Dermis blood vessel endothelial cell (primary cell): Measurements from ENCODE around the gene SFXN4. TPM values are rescaled to one million over a fixed set of nuclear protein-coding genes. Genes with fewer than 3 reads are reported as not detected.
"Not testable (repeated sequence)": the region's sequence is repeated elsewhere in the genome, so short reads cannot be mapped to it uniquely, and the experiment has no call there.

Experiments used
- DNase-seq: peaks from one replicate; pipeline ENCODE4 v3.0.0; 2010
- total RNA-seq: library from RNA; depleted of rRNA; stranded (reverse); fragments of >200 nt; gene quantifications from 2 replicates; pipeline ENCODE4 v1.2.3, GENCODE V29; 2014

SFXN4 gene
- total RNA-seq, 1 donor from 2014 or later = 14.6 TPM

DNA sequence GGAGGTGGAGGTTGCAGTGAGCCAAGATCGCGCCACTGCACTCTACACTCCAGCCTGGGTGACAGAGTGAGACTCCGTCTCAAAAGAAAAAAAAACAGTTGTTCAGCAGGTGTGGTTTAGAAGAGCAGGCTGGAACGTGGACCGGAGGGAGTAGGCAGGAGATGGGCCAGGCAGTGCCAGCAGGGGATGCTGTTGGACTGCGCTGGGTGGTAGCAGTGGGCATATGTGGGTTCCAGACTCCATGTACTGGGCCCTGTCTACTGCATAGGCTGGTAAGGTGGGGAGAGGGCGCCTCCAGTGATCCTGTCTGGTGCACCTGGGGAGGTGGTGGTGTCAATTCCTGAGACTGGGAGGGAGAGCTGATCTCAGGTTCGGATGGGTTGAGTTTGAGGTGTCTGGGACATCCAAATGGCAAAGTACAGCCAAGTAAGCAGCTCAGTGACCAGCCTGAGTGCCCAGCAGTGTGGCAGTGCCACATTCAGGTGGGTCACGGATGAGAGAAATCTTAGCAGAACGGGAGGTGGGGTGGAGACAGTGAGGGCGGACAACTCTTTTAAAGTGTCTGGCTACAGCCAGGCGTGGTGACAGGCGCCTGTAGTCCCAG lies 25.9 kb downstream of the SFXN4 start:
- DNase-seq = peak; percentile 60

DNA sequence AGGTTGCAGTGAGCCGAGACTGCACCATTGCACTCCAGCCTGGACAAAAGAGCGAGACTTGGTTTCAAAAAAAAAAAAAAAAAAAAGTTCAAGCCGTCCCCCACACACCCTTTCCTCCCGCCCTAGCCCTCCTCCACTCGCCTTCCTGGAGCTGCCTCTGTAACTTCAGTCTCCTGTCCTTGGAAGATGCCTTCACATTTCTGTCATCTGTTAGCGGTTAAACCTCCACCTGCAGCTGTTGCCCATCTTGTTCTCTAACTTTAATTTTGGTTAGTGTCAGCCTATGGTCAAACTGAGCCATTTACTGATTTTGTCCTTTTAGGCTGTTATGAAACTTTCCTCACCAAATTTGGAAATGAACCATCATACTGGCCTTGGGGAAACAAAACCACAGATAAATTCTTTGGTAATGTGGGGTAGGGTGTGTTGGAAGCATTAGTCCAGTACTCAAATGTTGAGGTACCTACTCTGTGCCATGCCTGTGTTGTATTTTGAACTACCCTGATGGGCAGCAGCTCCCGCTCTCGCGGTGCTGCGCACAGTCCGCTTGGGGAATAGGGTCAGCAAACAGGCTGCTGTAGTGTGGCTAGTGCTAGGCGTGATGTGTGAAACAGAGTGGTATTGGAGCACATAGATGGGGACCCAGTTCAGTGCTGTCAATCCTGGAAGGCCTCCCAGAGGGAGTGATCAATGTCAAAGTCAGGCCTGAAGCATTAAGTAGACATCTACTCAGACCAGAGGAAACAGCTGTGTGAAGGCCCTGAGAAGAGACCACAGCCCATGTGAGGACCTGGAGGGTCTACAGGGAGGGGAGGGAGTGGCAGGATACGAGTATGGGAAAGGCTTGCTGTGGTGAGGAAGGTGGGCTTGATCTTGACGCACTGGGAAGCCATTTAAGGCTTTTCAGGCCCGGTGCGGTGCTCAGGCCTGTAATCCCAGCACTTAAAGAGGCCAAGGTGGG lies 26.9 kb downstream of the SFXN4 start:
- DNase-seq = no peak

DNA sequence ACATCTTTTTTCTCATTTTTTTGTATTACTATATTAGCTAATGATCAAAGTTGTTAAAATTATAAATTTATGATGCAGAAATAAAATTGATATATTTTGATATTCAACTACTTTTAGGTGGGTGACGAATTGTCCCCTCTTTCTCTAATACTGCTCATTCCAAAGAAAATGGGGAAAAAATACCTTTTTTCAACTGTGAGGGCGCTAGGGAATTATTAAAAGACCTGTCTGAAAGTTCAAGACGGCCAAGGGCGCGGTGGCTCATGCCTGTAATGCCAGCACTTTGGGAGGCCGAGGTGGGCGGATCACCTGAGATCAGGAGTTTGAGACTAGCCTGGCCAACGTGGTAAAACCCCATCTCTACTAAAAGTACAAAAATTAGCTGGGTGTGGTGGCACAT lies 27.6 kb downstream of the SFXN4 start:
- not testable (repeated sequence) for DNase-seq

DNA sequence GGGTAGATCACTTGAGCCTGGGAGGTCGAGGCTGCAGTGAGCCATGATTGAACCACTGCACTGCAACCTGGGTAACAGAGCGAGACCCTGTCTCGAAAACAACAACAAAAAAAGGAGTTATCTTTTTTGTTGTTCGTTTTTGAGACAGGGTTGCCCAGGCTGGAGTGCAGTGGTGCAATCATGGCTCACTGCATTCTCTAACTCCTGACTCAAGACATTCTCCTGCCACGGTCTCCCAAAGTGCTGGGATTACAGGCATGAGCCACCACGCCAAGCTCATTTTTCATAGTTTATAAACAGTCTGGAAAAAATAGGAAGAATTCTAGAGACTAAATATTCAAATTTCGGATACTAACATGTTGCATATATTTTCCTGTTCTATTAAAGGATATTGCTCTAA lies 29.4 kb downstream of the SFXN4 start:
- no peak for DNase-seq

DNA sequence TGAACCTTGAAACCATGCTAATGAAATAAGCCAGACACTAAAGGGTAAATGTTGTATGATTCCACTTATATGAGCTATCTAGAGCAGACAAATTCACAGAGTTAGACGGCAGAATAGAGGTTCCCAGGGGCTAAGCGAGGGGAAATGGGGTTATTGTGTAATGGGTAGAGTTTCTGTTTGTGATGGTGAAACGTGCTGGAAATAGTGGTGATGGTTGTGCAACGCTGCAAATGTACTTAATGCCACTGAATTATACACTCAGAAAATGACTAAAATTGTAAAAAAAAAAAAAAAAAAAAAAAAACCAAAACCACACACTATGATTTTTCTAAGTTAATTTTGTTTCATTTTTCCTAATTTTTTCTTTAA lies 30.0 kb downstream of the SFXN4 start:
- no peak for DNase-seq

DNA sequence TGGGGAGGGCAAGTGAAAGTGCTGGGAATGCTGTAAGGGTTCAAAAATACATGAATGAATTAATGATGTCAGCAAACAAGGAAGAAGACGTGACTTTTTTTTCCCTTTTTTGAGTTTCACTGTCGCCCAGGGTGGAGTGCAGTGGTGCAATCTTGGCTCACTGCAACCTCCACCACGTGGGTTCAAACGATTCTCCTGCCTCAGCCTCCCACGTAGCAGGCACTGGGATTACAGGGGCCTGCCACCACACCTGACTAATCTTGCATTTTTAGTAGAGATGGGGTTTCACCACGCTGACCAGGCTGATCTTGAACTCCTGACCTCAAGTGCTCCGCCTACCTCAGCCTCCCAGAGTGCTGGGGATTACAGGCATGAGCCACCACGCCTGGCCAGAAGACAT lies 31.6 kb downstream of the SFXN4 start:
- DNase-seq = no peak

DNA sequence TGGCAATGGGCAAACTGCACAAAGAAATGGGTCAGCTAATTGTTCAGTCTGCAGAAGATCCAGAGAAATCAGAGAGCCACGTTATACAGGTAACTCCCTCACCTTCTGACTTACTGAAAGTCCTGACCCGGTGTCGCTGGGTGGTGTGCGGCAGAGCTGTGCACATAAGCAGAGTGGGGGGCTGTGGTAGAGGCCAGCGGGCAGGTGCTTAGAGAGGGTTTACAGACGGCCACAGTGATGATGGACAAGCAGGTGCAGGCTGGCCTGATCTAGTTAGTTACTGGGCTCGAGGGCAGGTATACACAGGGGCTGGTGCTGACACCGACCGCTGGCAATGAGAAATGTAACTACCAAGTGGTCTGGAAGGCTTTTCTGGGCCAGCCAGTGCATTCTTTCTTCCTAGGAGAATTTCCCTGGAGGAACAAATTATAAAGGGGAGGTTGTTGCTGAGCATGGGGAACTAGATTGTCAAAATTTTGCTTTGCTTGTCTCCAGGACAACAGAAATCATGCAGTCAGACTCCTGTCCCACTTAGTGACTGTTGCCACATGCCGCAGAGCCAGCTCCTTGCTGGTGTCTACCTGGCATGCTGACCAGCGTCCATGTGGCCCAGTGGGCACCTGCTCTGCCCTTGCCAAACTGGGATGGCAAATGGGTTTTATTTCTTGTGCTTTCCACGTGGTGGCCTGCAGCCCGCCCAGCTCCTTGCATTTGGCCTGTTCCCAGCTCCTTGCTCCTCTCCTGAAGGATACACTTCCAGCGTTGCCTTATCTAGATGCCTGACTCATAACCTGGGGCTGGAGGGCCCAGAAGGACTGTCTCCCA lies 32.8 kb downstream of the SFXN4 start:
- DNase-seq = no peak

DNA sequence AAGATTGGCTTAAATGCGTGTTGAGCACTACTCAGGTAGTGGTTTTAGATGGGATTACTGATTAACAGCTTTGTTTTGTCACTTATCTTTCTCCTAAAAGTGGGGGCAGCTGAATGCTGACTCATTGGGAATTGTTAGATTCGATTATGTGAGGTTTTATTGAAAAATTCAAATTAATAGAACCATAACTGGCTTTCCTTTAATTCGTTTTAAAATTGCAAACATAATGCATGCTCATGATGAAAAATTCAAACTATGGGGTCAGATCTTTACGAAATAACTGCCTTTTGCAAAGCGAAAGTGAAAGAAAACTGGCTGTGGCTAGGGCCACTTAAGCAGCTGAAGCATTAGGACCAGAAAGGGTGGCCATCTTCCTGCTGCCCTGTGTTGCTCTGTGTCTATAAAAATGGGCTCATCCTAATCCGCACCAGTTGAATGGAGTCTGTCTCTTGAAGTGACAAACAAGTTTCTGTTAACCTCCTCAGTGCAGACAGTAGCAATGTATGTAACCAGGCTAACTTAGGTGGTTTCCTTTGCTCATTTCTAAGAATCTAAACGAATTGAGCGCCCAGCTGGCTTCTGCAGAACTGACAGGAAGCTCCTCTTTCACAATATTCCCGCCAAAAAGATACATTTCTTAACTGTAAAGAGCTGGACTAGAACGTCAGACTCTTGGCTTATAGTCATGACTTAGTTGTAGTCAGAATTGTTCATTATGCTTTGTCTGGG lies 33.8 kb downstream of the SFXN4 start:
- peak; percentile 32 for DNase-seq

DNA sequence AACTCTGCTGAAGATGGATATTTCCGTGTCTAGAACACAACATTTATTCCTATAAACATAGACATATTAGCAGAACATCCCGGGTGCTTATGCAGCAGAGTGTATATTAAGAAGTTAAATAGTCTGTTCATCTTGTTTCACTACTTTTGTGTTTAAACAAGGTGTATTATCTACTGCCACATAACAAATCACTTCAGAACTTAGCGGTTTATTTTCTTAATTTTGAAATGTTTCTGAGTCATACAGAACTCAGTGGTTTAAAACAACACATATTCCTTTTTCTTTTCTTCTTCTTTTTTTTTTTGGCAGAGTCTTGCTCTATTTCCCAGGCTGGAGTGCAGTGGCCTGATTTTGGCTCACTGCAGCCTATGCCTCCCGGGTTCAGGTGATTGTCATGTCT lies 35.8 kb downstream of the SFXN4 start:
- no peak for DNase-seq

DNA sequence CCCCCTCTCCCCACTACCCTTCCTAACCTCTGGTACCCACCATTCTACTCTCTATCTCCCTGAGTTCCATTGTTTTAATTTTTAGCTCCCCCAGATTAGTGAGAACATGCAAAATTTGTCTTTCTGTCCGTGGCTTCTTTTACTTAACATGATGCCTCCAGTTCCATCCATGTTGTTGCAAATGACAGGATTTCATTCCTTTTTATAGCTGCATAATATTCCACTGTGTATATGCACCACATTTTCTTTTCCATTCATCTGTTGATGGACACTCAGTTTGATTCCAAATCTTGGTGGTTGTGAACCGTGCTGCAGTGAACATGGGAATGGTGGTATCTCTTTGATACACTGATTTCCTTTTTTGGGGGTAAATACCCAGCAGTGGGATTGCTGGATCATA lies 39.6 kb downstream of the SFXN4 start:
- no peak for DNase-seq

DNA sequence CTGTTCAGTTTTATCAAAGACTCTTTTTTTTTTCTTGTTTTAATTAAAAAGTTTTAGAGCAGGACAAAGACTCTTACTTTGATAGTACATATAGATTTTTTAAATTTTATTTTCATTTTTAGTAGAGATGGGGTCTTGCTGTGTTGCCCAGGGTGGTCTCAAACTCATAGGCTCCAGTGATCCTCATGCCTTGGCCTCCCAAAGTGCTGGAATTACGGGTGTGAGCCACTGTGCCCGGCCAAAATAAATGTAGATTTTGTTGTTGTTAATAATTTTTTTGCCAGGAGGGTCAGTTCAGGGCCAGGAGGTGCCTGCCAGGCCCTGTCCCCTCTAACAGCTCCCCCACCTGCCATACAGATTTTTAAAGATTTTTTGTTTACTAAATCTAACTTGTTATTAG lies 44.6 kb downstream of the SFXN4 start:
- DNase-seq = no peak

DNA sequence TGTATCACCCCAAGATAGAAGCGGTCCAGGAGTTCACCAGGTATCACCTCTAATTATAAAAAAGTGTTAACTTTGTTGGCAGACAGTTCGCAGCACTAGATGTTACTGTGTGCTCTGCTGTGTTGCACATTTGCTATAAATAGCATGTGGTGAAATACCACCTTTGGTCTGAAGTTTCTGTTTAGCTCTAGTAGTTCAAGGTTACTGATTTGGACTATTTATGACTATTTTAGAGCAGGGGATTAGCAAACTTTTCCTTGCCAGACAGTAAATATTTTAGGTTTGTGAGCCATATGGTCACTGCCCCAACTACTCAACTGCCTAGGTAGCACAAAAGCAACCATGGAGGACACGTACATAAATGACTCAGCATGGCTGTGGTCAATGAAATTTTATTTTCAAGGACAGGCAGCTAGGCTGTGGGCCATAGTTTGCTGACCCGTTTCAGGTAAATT lies 45.1 kb downstream of the SFXN4 start:
- no peak for DNase-seq

DNA sequence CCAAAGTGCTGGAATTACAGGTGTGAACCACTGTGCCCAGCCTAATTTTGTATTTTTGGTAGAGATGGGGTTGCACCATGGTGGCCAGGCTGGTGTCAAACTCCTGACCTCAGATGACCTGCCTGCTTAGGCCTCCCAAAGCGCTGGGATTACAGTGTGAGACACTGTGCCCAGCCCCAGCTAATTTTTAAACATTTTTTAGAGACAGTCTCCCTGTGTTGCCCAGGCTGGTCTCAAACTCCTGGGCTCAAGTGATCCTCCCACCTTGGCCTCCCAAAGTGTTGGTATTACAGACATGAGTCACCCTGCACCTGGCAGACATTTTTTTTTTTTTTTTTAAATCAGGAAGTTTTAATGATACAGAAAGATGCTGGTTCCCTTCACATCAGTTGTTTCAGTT lies 46.1 kb downstream of the SFXN4 start:
- DNase-seq = no peak

DNA sequence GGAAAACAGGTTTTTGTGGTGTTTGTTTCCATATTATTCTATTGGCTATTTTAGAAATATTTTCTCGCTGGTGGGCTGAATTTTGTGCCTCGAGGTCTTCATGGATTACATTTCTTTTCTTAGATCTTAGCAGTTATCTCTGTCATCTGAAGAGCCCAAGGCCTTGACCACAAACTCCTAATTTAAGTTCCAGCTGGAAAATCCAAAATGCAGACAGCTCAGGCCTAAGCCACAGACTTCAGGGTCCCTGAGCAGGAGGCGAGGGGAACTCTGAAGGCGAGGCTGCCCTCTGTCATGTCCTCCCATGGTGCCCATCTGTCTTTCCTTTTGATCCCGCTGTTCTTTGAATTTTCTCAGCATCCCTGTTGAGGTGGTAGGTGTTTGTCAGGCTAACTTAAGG lies 47.3 kb downstream of the SFXN4 start:
- no peak for DNase-seq

DNA sequence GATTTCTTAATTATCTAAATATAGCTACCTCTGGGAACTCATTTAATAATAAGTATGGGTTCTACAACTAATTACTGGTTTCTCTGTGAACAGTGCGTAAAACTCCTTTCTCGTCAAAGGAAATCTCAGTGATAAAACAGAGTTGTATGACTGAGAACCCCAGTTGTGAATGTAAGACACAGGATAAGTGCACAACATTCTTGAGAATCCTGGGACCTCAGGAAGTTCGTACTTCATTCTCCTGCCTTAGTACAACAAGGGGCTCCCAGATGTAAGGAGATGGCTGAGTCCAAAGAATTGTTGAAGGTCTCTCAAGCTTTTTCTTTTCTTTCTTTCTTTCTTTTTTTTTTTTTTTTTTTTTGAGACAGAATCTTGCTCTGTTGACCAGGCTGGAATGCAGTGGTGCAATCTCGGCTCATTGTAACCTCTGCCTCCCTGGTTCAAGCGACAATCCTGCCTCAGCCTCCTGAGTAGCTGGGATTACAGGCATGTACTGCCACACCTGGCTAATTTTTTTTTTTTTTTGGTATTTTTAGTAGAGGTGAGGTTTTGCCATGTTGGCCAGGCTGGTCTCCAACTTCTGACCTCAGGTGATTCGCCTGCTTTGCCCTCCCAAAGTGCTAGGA lies 49.1 kb downstream of the SFXN4 start:
- DNase-seq = no peak

DNA sequence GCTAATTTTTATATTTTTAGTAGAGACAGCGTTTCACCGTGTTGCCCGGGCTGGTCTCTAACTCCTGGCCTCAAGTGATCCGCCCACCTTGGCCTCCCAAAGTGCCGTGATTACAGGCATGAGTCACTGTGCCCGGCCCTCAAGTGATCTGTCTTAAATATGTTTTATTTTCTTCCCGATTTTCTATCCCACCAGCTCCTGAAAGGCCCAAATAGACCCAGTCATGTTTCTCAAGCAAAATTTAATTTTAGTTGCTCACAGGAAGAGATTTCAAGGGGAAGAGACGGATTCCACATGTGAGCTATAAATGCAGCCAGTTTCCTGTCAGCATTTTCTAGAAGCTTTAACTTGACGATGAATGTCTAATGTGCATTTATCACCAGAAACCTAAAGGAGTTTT lies 49.6 kb downstream of the SFXN4 start:
- no peak for DNase-seq

DNA sequence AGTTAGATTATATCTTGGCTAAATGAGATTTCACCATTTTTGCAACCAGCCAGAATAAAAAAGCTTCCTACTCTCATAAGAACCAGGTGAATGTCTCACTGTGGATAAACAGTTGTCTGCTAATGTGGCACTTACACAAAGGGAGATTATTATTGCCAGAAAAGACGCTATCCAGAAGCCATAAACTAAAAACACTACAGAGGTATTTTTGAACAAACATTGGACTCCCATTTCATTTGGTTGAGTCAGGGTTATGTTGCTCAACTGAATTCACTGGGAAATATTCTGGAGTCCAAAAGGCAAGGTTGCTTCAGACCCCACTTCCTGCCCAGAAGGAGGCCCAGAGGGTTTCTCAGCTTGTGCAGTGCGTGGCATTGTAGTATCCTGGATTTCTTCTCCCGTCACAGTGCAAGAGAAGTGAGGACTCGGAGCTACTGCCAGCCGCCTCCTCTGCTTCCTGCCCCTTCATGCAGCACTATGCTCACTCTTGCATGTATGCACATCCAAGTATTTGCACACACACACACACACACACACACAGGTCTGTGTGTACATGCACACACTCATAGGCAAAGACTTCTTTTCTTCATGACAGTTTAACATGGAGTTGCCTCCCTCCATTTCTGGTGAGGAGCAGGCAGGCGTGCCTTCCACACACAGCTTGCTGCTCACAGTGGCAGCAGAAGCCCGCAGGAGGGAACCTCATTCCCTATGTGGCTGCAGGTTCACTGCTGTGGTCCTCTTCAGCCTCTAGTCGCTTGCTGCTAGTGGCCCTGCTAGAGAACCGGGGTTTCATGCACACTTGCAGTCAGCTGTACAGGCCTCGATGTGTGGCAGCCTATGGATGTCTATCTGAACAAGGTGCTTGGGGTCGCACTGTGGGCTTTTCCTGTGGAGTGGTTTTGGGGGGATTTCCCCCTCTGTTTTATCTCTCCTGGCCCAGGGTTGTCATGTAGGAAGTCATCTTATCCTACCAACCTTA lies 51.5 kb downstream of the SFXN4 start:
- no peak for DNase-seq

DNA sequence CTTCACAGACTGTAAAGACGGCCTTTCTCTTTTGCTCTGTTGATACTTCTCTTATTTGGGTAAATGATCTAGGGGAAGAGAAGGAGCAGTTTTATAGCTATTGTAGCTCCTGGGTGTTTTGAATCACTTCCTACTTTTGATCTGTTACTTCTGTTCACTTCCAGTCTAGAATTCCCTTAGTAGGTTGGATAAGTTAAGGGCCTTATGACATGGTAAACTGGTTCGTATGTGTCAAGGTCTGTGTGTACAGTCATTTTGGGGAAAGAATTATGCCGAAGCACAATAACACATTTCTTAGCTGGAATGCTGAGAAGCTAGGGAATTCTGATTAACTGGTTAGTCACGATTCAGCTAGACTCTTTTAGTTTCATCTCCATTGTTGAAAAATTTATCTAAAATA lies 53.5 kb downstream of the SFXN4 start:
- DNase-seq = no peak

DNA sequence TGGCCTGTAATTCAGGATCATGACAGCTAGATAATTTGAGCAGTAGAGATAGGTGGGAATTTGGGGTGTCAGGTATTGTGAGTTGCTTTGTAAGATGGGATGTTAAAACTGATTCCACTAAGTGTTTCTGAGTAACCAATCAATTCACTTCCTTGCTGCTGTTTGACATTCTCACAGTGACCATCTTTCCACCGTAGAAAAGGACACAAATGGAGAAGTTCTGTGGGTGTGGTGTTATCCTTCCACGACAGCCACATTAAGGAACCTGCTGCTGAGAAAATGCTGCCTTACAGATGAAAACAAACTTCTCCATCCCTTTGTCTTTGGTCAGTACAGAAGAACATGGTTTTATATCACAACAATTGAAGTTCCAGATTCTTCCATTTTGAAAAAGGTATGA lies 57.7 kb downstream of the SFXN4 start:
- not testable (repeated sequence) for DNase-seq

DNA sequence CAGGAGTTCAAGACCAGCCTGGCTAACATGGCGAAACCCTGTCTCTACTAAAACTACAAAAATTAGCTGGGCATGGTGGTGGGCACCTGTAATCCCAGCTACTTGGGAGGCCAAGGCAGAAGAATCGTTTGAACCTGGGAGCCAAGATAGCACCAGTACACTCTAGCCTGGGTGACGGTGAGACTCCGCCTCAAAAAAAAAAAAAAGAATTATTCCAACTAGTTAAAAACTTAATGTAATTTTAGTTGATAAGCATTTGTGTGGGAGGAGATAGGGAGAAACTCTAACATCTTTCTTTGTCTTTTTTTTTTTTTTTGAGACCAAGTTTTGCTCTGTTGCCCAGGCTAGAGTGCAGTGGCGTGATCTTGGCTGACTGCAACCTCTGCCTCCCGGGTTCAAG lies 58.4 kb downstream of the SFXN4 start:
- DNase-seq = not testable (repeated sequence)

DNA sequence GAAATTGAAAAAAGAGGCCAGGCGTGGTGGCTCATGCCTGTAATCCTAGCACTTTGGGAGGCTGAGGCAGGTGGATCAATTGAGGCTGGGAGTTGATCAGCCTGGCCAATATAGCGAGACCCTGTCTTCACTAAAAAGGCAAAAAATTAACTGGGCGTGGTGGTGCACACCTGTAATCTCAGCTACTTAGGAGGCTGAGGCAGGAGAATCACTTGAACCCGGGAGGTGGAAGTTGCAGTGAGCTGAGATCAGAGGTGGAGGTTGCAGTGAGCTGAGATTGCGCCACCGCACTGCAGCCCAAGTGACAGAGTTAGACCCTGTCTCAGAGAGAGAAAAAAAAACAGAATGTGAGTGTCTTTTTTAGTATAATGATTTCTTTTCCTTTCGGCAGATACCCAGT lies 59.6 kb downstream of the SFXN4 start:
- not testable (repeated sequence) for DNase-seq
